PC-3 (cell line): ENCODE results near the gene NAB1.

ENCODE experiments used
- CTCF ChIP-seq: fragments of 300-600 bp; sonication (generic); conservative IDR thresholded peaks from 2 replicates; pipeline ENCODE4 v1.5.1; 2017; ENCODE audit warnings: antibody characterized with exemption, low read depth, mild to moderate bottlenecking, low read length
- EZH2 ChIP-seq: fragments of 300-600 bp; sonication (generic); IDR thresholded peaks from one replicate; pipeline ENCODE4 v1.6.1; 2017; ENCODE audit warnings: antibody characterized with exemption, mild to moderate bottlenecking, low read length; ENCODE audit not compliant: unreplicated experiment

DNA sequence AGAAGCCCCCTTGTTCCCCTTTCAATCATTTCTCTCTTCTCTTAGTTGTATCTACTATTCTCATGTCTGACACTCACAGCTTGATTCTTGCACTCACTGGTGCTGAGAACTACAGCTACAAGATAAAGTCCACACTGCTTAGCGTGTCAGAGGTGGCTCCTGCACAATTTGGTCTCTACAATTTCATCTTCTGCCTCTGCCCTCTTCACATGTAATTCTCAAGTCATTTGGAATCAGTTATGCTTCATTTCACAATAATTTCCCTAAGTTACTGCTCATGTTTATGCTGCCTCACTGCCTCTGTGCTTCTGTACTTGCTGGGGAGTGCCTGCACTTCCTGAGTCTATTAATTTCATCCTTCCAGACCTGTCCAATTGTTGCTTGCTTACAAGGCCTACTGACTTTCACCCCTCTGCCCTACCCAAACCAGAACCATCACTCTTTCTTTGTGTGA is 11.6 kb upstream of the NAB1 start:
- TF ChIP-seq CTCF, result no peak
- TF ChIP-seq EZH2, result no peak
